ENCODE results near the gene DROSHA.
"Not testable (repeated sequence)": the region's sequence is repeated elsewhere in the genome, so short reads cannot be mapped to it uniquely, and the experiment has no call there.

DROSHA gene, protein sequence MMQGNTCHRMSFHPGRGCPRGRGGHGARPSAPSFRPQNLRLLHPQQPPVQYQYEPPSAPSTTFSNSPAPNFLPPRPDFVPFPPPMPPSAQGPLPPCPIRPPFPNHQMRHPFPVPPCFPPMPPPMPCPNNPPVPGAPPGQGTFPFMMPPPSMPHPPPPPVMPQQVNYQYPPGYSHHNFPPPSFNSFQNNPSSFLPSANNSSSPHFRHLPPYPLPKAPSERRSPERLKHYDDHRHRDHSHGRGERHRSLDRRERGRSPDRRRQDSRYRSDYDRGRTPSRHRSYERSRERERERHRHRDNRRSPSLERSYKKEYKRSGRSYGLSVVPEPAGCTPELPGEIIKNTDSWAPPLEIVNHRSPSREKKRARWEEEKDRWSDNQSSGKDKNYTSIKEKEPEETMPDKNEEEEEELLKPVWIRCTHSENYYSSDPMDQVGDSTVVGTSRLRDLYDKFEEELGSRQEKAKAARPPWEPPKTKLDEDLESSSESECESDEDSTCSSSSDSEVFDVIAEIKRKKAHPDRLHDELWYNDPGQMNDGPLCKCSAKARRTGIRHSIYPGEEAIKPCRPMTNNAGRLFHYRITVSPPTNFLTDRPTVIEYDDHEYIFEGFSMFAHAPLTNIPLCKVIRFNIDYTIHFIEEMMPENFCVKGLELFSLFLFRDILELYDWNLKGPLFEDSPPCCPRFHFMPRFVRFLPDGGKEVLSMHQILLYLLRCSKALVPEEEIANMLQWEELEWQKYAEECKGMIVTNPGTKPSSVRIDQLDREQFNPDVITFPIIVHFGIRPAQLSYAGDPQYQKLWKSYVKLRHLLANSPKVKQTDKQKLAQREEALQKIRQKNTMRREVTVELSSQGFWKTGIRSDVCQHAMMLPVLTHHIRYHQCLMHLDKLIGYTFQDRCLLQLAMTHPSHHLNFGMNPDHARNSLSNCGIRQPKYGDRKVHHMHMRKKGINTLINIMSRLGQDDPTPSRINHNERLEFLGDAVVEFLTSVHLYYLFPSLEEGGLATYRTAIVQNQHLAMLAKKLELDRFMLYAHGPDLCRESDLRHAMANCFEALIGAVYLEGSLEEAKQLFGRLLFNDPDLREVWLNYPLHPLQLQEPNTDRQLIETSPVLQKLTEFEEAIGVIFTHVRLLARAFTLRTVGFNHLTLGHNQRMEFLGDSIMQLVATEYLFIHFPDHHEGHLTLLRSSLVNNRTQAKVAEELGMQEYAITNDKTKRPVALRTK (N-terminal part only)

GRCh38 chr5:31531888-31532547, at the start of gene DROSHA, which contains the start of gene C5orf22:
TSS of gene DROSHA (minus strand) at chr5:31532093. CDS start at chr5:31529059, 3,034 bp downstream.
TSS of gene C5orf22 (plus strand) at chr5:31532301. CDS start at chr5:31532393, 92 bp downstream.
- DNase-seq (ENCODE audit: low read depth in 2 of 2) = peak; percentile 88 to 90

DNA sequence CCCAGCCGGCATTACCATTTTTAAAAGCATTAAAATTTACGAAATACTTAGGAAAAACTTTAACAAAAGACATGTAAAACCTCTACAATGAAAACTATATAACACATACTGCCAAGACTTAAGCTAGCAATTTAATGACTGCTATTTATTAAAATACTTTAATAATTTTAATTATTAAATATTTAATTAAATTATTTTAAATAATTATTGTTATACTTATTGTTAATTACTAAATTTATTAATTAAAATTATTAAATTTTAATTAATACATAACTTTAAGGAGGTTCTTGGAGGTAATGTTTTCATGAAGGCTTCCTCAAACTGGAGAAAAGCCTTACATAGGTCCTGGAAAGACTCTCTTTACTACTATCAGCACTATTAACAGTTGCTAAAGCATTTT, 47.7 kb upstream of the DROSHA start:
- DNase-seq (ENCODE audit: low read depth in 2 of 2) = no peak

DNA sequence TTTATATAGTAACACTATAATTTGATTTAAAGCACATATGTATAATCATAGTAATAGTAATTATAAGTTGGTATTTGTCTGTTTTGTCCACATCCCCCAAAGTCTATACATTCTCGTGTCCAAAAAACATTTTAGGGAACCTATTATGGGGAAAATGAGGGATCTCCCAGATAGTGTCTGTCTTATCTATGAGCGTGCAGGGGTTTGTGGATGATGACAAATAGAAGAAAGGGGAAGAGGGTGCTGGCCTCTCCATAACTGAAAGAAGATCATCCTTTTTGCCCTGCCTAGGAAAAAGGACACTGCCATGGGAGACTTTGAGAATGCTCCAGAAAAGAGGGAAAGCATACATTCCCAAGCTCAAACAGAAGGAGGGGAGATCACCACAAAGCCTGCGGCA, 45.5 kb upstream of the DROSHA start:
- no peak for DNase-seq (ENCODE audit: low read depth in 2 of 2)

- DNase-seq (ENCODE audit: low read depth in 2 of 2) = no peak
Observed at GRCh38 chr5:31574772-31575171, 42.9 kb upstream of the DROSHA start.

- DNase-seq (ENCODE audit: low read depth in 2 of 2) = no peak
Observed at GRCh38 chr5:31573494-31574142, 41.7 kb upstream of the DROSHA start.

GRCh38 chr5:31569068-31569467, 37.2 kb upstream of the DROSHA start:
- DNase-seq (ENCODE audit: low read depth in 2 of 2) = no peak

DNA sequence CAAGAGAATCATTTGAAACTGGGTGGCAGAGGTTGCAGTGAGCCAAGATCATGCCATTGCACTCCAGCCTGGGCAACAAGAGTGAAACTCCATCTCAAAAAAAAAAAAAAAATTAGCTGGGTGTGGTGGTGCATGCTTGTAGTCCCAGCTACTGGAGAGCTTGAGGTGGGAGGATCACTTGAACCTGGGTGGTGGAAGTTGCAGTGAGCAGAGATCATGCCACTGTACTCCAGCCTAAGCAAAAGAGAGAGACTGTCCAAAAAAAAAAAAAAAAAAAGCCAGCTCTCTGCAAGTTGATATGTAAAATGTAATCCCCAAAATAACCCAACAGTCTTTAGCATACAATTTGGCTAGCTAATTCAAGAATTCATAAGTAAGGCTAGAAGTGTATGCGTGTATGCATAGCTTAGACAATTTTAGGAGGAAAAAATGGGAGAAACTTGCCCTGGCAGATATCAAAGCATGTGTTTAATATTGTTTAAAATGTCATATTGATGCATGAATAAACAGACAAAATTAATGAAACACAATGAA, 36.5 kb upstream of the DROSHA start:
- DNase-seq (ENCODE audit: low read depth in 2 of 2) = no peak

DNA sequence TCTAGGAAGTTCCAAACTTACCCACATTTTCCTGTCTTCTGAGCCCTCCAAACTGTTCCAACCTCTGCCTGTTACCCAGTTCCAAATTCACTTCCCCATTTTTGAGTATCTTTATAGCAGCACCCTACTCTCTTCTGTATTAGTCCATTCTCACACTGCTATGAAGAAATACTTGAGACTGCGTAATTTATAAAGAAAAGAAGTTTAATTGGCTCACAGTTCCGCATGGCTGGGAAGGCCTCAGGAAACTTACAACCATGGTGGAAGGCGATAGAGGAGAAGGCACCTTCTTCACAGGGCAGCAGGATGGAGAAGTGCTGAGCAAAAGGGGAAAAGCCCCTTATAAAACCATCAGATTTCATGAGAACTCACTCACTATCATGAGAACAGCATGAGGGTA, 34.5 kb upstream of the DROSHA start:
- not testable (repeated sequence) for DNase-seq (ENCODE audit: low read depth in 2 of 2)

DNA sequence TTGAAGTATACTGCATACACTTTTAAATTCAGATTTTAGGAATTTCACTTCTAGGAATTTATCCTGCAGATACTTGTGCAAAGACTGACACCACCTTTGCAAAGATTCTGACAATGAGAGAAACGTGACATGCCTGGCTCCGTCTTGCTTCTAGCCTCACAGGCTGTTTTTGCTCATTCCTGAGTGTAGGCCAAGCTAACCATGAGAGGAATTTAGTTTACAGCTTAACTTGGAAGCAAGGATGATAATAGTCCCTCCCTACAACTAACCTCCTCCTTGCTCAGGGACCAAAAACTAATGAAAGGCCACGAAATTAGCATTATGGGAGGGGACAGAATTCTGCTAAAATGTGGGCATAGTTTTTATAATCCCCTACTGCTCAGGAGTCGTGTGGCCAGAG, 31.3 kb upstream of the DROSHA start:
- no peak for DNase-seq (ENCODE audit: low read depth in 2 of 2)

GRCh38 chr5:31561946-31562345, 30.1 kb upstream of the DROSHA start:
- no peak for DNase-seq (ENCODE audit: low read depth in 2 of 2)

DNA sequence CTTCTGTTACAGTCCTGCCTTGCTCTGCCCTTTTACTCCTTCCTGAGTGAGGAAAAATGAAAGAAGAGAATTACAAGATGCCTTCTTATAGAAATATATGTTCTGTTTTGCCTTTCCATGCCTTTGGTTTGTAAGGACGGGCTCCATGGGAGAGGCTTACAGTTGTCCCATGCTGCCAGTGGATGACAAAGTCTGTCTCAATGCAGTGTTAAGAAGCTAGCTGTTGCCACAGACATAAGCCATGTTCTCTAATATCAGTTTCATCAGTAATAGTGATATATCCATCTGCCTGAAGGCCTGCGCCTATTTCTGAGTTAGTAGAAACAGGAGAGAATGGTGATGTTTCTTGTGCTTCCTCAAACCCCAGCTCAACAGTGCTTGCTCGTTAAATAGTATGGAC, 28.0 kb upstream of the DROSHA start:
- no peak for DNase-seq (ENCODE audit: low read depth in 2 of 2)

DNA sequence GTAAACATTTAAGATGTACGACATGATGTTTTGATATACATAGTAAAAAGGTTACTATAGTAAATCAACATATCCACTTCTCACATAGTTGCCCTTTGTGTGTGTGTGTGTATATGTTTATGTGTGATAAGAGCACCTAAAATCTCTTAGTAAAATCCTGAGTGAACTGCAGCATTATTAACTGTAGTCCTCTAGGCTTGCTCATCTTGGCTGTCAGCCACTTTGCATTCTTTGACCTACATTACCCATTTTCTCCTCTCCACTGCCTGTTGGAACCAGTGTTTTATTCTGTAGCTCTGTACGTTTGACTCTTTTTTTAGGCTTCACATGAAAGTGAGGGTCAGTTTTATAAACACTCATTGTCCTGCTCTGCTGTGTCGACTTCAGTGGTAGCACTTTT, 24.6 kb upstream of the DROSHA start:
- no peak for DNase-seq (ENCODE audit: low read depth in 2 of 2)

DNA sequence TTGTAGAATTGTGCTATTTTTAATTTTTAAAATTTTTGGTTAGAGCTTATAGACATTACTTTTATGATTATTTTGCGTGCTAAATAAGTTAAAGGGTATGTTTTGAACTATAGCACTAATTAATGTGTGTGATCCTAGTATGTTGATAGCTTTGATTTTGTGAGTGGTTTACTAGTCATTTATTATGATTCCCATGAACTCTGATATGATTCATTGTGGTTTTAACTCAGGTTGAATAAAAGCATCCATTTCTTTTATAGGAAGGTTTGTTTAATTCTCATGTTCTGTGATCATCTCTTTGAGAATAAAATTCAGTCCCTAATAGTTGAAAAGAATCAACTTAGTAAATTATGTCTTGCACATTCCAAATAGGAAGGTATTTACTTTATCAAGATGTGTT, 22.7 kb upstream of the DROSHA start:
- DNase-seq (ENCODE audit: low read depth in 2 of 2) = no peak

GRCh38 chr5:31553863-31554262, 22.0 kb upstream of the DROSHA start:
- DNase-seq (ENCODE audit: low read depth in 2 of 2) = no peak

- DNase-seq (ENCODE audit: low read depth in 2 of 2) = no peak
Observed at GRCh38 chr5:31551878-31552277, 20.0 kb upstream of the DROSHA start.

DNA sequence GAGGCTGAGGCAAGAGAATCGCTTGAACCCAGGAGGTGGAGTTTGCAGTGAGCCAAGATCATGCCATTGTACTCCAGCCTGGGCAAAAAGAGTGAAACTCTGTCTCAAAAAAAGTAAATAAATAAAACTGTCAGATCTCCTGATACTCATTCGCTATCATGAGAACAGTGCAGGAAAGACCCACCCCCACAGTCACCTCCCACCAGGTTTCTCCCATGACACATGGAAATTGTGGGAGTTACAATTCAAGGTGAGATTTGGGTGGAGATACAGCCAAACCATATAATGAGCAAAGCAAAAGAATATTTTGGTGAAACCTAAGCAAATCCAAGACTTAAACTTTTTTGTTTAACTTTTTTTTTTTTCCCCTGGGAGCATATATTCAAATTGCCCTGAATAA, 17.2 kb upstream of the DROSHA start:
- DNase-seq (ENCODE audit: low read depth in 2 of 2) = not testable (repeated sequence)

DNA sequence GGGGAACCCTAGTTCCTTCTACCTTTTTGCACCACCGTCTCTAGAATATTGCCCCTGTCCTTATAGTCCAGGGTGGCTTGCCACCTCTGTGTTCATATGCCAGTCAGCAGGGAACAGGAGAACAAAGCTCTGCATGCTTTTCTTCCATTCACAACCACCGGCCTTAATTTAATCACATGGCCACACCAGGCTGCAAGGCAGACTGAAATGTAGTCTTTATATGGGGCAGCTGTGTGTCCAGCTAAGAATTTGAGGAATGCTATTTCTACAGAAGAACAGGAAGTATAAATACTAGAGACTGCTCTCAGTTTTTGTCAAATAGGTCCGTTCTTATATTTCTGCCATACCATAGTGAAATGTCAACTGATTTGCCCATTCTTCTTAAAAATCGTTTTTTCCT, 6.0 kb upstream of the DROSHA start:
- no peak for DNase-seq (ENCODE audit: low read depth in 2 of 2)

DNA sequence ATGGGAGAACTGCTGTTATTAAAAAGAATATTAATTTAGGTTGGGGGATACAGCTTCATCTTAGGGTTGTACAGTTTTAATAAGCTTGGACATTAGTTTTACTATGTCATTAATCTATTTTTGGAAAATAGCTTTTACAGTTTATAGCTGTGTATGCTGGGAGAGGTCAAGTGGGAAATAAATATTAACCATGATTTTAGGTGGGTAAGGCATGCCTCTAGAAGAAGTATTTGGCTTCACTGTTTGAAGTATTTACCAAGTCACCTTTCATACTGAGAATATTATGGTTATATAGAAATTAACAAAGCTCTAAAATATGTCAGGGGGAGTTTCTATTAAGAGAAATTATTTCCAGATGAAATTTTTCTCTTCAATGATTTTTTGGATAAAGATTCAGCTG, 5.5 kb upstream of the DROSHA start:
- no peak for DNase-seq (ENCODE audit: low read depth in 2 of 2)

- no peak for DNase-seq (ENCODE audit: low read depth in 2 of 2)
Observed at GRCh38 chr5:31536873-31537272, 5.0 kb upstream of the DROSHA start.

DNA sequence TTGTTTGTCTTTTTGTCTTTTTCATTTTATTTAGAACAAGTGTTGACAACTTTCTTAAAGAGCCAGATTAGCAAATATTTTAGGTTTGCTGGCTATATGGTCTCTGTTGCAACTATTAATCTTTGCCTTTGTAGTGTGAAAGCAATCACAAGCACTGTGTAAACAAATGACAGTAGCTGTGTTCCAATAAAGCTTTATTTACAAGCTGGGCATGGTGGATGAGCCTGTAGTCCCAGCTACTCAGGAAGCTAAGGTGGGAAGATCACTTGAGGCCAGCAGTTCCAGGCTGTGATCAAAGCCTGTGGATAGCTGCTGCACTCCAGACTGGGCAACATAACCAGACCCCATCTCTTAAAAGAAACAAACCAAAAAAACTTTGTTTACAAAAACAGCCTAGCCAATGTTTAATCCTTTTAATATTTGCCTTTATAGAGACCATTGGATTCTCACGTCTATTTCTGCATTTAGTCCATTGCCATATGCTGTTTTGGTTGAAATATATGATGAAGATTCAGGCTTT, 2.7 kb upstream of the DROSHA start:
- no peak for DNase-seq (ENCODE audit: low read depth in 2 of 2)

DNA sequence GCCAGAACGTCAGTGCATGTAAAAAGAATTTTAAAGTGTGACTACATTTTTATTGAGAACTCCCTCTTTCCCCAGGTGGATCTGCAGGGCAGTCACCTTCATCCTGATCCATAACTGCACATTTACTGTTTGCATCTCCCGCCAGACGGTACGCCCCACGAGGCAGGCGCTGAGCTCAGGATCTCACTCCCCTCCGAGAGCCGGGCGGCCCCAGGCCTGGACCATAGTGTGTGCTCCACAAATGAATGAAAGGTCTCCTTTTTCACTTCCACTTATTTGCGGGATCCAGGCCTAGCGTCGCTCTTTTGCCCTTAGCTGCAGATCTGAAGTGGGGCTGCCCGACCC, 378 bp downstream of the DROSHA start:
- peak; percentile 10 to 17 for DNase-seq (ENCODE audit: low read depth in 2 of 2)

Data from stimulated activated CD8-positive, alpha-beta memory T cell treated with anti-CD3 and anti-CD28 coated beads, Interleukin-2, amount 100 ng/mL, for 48 hours (primary cell).